T1000 (cell line): ENCODE measurements around the gene P2RX5.
"Not testable (repeated sequence)": the region's sequence is repeated elsewhere in the genome, so short reads cannot be mapped to it uniquely, and the experiment has no call there.

ENCODE experiments used
- DNase-seq: peaks from one replicate; lab custom pipeline; 2025; ENCODE audit warnings: mixed read lengths; lab: John Stamatoyannopoulos, UW

P2RX5 gene

DNA sequence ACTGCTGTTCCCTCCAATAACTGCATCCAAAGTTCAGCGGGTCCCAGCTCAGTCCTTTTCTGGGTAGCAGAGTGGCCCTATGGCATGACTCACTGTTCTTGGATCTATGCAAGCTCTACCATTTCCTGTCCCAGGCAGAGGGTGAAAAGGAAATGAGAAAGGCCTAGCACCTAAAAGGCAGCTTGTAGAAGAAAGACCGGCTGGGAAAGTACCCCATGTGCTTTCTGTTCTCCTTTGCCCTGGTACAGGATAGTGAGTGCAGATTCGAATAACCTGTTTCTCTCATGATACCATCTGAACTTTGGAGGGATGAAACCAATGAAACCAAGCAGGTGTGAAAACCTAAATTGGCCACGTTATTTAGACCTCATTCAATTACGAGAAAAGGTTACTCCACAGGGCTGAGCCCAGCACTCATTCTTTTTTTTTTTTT, 15.0 kb upstream of the P2RX5 start:
- DNase-seq, result no peak

GRCh38 chr17:3708366-3708765, 12.4 kb upstream of the P2RX5 start:
- no peak for DNase-seq

DNA sequence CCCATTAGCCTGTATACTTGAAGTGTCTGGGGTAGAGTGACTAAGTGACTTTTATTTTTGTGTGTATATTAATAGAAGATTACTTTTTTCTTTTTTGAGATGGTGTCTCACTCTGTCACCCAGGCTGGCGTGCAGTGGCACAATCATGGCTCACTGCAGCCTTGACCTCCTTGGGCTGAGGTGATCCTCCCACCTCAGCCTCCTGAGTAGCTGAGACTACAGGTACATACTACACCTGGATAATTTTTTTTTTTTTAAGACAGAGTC, 9.7 kb upstream of the P2RX5 start:
- DNase-seq, result not testable (repeated sequence)

DNA sequence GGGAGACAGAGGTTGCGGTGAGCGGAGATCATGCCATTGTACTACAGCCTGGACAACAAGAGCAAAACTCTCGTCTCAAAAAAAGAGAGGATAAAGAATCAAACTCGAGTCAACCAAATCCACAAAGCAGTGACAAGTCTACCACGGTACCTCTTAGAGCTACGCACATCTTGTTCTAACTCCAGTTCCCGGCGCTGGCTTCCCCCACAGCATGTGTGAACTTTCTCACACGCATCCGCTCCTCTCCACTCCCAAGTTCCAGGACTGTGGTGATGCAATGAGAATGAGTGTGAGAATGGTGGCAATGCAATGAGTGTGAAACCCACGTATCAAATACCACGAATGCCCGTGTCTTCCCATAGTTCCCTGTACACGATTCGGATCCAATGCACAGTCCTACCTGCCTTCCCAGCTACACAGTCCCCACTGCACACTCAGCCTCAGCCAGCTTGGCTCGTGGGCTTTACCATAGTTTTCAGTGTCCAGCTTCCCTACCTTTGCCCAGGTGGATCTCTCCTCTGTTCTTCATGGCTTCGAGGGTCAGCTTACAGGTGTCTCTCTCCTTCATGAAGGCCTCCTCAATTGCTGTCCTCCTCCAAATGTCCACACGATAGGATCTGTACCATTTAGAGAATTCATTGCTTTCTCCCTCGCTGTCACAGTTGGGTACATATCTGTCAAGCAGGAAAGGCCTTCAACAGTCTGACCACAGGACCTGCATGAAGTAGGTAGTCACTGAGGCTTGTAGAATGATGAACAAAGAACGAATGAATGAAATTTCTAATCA, 9.2 kb upstream of the P2RX5 start:
- DNase-seq, result no peak

DNA sequence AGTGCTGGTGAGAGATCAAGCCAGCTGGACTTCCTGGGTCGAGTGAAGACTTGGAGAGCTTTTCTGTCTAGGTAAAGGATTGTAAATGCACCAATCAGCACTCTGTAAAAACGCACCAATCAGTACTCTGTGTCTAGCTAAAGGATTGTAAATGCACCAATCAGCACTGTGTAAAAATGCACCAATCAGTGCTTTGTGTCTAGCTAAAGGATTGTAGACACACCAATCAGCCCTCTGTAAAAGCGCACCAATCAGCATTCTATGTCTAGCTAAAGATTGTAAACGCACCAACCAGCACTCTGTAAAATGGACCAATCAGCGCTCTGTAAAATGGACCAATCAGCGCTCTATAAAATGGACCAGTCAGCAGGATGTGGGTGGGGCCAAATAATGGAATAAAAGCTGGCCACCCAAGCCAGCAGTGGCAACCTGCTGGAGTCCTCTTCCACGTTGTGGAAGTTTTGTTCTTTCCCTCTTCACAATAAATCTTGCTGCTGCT, 6.1 kb upstream of the P2RX5 start:
- DNase-seq, result not testable (repeated sequence)

GRCh38 chr17:3699951-3700350, 4.0 kb upstream of the P2RX5 start:
- no peak for DNase-seq

DNA sequence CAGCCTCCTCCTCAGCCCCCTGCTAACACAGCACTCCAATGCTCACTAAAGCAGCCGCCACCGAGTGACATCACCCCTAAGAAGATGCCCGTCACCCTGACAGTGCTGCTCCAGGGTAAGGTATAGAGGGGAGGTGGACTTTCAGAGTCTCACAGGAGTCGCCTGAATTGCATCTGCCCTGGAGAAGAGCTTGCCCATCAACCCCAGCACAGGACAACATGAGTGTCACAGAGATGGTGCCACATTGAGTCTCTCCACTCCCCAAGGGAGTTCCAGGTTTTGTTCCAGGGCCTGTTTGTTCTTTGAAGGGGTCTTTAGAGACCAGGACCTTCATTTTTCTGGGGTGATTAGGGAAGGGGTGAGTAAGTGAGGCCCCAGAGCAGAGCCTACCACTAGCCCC, 2.2 kb upstream of the P2RX5 start:
- DNase-seq, result no peak

GRCh38 chr17:3697103-3697476, 1.1 kb upstream of the P2RX5 start:
- no peak for DNase-seq

DNA sequence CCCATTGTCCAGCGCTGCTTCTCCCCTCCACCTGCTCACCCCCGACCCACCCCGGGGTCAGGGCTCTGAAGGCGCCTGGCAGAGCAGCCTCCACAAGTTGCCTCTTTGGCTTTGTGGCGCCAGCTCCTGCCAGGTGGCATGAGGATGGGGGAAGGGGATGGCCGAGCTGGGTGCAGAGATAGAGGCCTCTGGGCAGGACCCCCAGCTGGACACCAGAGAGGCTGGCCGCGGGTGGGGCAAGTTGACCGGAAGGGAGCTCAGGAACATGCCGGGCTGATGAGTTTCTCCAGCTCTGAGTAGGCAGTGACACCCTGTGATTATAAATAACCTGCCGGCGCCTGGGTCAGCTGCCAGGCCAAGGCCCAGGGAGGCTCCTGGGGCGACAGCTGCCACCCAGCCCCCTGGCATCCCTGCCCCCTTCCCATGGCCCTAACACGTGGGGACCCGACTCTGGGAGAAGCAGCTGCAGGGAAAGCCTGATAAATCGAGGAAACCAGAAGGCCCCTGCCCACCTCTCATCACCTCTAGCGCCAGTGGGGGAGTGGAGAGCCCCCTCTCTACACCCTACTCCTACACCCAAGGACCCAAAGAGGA, 729 bp downstream of the P2RX5 start:
- no peak for DNase-seq

DNA sequence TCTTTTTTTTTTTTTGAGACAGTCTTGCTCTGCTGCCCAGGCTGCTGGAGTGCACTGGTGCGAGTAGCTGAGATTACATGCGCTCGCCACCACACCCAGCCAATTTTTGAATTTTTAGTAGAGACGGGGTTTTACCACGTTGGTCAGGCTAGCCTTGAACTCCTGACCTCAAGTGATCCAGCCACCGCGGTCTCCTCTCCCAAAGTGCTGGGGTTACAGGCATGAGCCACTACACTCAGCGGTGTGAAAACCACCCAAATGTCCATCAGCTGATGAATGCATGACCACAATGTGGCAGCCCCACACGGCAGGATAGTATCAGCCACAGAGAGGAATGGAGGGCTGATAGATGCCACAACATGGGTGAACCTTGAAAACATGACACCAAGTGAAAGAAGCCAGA, 2.1 kb downstream of the P2RX5 start:
- no peak for DNase-seq

DNA sequence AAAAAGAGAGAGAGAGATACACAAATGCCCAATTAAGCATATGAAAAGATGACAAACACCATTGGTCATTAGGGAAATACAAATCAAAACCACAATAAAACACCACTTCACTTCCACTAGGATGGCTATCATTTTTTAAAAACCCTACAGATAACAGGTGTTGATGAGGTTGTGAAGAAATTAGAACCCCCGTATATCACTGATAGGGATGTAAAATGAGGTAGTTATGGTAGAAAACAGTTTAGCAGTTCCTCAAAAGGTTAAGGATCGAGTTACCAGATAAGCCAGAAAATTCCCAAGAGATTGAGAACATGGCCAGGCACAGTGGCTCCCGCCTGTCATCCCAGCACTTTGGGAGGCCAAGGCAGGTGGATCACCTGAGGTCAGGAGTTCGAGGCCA, 2.8 kb downstream of the P2RX5 start:
- DNase-seq, result no peak

DNA sequence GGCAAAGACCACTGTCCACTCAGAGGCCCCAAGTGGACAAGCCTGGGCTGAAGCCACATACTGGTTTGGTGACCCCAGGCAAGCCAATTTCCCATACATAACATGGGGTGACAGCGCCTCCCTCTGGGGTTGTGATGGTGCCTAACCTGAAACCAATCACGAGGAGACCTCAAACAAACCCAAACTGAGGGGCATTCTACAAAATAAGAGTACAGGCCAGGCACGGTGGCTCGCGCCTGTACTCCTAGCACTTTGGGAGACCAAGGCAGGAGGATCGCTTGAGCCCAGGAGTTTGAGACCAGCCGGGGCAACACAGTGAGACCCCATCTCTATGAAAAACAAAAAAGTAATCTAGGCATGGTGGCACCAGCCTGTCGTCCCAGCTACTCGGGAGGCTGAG, 3.6 kb downstream of the P2RX5 start:
- DNase-seq, result no peak

DNA sequence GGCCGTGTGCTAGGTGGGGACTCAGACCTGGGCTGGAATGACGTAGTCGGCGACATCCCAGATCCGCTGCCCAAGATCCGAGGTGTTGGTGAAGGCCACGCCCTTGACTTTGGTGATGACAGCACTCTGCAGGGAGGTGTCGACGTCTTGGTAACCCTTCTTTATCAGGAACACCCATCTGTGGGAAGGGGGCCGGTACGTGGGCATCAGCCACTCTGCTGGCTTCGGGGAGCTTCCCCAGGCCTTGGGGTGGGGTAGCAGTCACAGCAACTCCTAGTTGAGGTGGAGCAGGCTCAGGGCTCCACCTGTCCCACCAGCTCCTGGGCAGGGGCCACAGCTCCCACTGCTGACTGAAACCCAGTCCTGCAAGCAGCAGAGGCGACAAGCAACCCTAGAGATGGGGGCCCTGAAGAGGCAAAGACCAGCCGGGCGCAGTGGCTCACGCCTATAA, 4.3 kb downstream of the P2RX5 start:
- no peak for DNase-seq

DNA sequence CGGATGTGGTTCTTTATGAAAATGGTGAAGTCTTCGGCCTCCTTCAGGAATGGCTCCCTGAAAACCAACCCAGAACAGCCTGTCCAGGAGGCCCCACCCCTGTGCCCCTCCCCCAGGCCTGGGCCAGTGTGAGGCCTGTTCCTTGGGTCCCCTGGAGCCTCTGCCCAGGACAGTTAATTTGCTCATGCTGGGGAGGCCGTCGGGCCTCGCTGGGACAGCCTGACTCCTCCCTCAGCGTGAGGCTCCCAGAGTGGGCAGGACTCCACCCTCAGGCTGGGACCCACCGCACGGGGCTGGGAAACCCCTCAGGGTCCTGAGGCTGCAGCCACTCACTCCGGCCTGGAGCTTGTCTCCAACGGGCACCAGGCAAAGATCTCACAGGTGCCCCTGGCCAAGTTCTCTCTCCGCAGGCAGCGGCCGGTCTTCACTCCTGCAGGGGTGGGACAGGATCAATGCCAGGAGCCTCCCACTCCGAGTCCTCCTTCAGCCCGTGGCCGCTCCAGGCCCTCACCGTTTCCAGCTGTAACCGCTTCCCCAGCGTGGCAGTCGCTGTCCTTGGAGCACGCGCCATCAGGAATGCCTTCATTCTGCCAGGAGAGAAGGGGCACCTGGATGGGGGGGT, 5.8 kb downstream of the P2RX5 start:
- DNase-seq, result no peak

DNA sequence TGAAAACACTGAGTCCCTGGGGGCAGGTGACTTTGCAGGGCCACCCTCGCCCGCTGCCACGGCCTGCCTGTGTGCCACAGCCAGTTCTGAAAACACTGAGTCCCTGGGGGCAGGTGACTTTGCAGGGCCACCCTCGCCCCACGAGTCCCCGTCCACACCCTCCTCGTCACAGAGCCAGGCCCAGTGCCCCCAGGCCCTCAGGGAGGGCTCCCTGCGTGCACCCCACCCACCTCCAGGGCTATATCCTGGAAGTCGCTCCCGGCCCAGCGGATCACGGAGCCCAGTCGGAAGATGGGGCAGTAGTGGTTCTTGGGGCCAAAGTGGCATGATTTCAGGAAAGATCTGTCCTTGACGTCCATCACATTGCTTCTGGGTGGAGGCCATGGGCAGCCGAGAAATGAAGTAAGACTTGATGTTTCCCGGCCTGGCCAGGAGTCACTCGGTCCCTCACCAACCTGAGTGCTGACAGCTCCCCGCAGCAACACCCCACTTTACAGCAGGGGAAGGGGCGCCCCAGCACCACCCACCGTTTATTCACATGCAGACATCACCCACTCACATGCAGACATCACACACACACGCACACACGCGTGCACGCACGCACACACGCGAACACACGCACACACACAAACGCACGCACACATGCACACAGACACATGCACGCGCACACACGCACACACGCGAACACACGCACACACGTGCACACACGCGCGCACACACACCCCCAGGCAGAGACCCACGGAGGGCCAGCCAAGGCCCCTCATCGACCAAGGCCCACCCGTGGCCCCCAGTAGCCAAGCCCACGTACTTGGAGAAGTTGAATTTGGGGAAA, 6.5 kb downstream of the P2RX5 start:
- DNase-seq, result no peak

- no peak for DNase-seq
These were observed 7.1 kb downstream of the P2RX5 start for GRCh38 chr17:3688852-3689261.

DNA sequence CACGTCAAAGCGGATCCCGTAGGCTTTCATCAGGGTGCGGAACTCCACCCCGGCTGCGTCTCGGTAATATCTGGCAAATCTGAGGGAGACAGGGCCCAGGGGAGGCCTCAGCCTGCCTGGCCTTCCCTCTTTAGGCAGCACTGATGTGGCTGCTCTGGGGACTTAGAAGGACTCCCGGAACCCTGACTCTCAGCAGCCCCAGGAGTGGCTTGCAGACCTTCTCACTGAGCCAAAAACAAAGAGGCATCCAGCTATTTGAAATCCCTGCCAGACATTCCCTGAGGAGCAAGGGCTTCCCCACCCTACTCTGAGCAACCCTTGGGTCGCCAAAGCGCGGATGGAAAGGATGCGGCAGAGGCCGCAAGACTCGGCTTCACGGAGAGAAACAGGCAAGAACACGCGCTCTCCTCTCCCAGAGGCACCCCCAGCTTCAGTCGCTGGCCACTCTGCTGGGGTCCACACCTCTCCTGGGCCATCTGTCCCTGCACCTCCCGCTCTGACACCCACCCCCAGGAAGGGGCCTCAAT, 7.9 kb downstream of the P2RX5 start:
- no peak for DNase-seq

DNA sequence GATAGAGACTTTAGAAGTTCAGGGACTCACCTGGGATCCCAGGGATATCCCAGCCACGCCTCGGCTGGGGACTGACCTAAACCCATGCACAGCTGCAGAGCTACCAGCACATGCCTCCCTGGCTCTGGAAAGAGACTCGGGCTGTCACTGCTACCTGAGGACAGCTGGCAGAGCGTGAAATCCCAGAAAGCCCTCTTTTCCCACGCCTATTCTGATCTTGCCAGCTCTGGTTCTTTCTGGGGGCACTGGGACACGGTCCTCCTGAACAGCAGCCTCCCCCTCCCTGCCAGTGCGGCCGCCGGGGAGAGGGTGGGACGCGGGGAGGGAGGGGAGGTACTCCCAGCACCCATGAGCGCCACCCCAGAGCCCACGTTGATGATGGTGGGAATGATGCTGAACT, 10.8 kb downstream of the P2RX5 start:
- DNase-seq, result no peak

DNA sequence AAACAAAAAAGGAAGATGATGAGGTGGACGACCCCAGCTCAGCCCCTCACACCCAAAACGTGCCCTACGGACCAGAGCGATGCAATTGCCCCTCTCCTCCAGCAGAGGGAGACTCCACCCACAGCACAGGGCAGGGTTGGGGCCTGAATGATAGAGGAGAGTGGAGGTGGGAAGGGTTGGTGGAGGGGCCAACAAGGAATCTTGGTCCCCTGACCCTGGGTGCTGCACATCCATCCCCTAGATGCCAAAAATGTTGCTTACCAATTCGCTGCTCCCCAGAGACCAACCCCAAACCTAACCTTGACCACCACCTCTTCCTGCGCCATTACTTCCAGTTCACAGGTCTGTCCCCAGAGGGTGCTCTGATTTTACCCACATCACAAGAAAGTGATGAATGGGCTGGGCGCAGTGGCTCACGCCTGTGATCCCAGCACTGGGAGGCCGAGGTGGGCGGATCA, 12.9 kb downstream of the P2RX5 start:
- no peak for DNase-seq

DNA sequence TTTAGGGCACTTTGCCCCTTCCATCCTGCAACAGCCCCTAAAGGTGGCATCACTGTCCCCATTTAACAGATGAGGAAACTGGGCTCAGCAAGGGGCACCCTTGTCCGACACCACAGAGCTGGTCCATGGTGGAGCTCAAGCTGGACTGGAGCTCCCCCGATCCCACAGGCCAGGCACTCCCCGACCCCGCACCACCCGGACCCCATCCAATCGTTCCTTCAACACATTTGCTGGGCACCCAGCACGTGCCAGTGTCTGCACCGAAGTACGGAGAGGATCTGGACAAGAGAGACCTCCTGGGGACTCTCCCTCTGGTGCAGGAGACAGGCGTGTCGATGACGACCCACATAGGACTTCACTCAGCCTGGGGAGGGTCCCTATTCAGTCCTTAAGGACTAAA, 13.9 kb downstream of the P2RX5 start:
- no peak for DNase-seq

DNA sequence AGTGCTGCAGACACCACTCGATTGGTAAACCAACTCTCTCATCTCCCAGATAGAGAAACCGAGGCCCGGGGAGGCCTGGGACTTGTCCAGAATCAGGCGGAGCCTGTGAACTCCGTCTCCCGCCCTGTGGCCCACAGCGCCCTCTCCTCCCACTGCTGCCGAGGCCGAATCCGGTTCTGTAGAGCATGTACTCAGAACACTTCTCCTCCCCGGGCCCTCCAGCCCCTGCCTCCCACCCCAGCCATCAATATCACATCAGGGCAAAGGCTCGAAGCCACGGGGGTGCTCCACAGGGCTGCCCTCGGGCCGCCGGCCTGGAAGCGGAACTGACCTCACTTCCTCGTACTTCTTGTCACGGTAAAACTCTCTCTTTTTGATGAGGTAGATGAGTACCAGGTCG, 14.4 kb downstream of the P2RX5 start:
- DNase-seq, result no peak

- no peak for DNase-seq
These were observed 14.9 kb downstream of the P2RX5 start for GRCh38 chr17:3681057-3681456.
